Endothelial cell of umbilical vein (primary cell): ENCODE data around the gene PELI2.

Experiments used
- CTCF ChIP-seq, 2 donors: IDR thresholded peaks; 1 replicate in 1 of 2; 2 replicates in 1 of 2; pipeline ENCODE4 v1.5.1; 2011; ENCODE audit warnings: low read length in 2 of 2, mild to moderate bottlenecking in 2 of 2, moderate library complexity in 2 of 2, control low read depth in 1 of 2, inconsistent platforms in 1 of 2, low read depth in 1 of 2; ENCODE audit not compliant: insufficient read depth in 1 of 2; ENCODE audit errors: extremely low read depth in 1 of 2
- EZH2 ChIP-seq: IDR thresholded peaks from 2 replicates; pipeline ENCODE4 v1.6.1; 2012; ENCODE audit warnings: borderline replicate concordance, low read depth, mild to moderate bottlenecking, moderate library complexity, low read length, inconsistent platforms; ENCODE audit not compliant: severe bottlenecking
- GATA2 ChIP-seq: IDR thresholded peaks from 2 replicates; pipeline ENCODE4 v1.7.0; 2011; ENCODE audit warnings: low read depth, mild to moderate bottlenecking, moderate library complexity, mixed read lengths, low read length; ENCODE audit not compliant: insufficient read length, insufficient read depth
- MYC ChIP-seq: IDR thresholded peaks from one replicate; pipeline ENCODE4 v1.6.1; 2011; ENCODE audit warnings: mild to moderate bottlenecking, low read depth, low read length
- POLR2A ChIP-seq: IDR thresholded peaks from 2 replicates; pipeline ENCODE4 v1.6.1; 2012; ENCODE audit warnings: low read depth, mild to moderate bottlenecking, control low read depth, low read length

- TF ChIP-seq CTCF (IDR thresholded peaks at IDR 0.05; ENCODE audit: extremely low read depth in 1 of 2, insufficient read depth in 1 of 2, low read depth in 1 of 2, low read length in 2 of 2) (no peak), EZH2 (no peak), GATA2 (no peak), MYC (no peak), POLR2A (no peak)
These were observed 71.1 kb downstream of the PELI2 start for GRCh38 chr14:56189307-56189706.
